ENCODE results near the gene GHR. TPM values are rescaled to one million over a fixed set of nuclear protein-coding genes. Genes with fewer than 3 reads are reported as not detected.

The GHR gene
- total and polyA plus RNA-seq, 2 of the 8 experiments (the other 6 are each of a cell fraction or from before 2014, with no cell fraction given) = 0.15 to 0.19 TPM

DNA sequence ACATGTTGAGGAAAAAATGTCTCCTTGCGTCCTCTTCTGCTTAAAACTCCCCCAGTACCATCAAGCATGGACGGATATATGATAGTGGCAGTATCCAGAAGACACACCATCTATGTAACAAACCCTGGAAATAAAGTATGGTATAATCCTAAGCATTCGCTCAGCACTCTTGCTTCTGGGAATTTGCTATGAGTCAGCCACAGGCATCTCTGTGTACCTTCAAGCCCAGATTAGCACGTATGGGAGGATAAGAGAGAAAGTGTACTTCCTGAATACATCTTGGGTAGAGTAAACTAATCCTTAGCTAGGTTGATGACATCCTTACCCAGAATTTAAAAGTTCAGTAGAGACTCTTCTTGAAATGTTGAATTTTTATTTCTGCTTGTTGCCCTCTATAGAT is 71.2 kb downstream of the GHR start (continued):
- TF ChIP-seq CHD7 (IDR thresholded peaks at IDR 0.05; ENCODE audit: insufficient replicate concordance, low read length) (no peak), KDM1A (IDR thresholded peaks at IDR 0.05; ENCODE audit: borderline replicate concordance, low read length) (no peak), HDAC2 (IDR thresholded peaks at IDR 0.05; ENCODE audit: borderline replicate concordance in 1 of 2, low read depth in 2 of 2, low read length in 2 of 2) (no peak), MAFK (IDR thresholded peaks at IDR 0.05; ENCODE audit: low read depth, low read length) (no peak), CEBPB (IDR thresholded peaks at IDR 0.05; ENCODE audit: low read depth, low read length) (no peak), KDM4A (IDR thresholded peaks at IDR 0.05; ENCODE audit: low read depth, low read length, severe bottlenecking) (no peak), SP1 (IDR thresholded peaks at IDR 0.05; ENCODE audit: low read depth, low read length) (no peak), CHD1 (IDR thresholded peaks at IDR 0.05; ENCODE audit: low read depth, low read length) (no peak)

All from H1 (cell line).